GM18511 (cell line): Measurements from ENCODE around the gene TYW1B.
A peak's percentile ranks its signal among the peaks of the same experiment; 100 is the strongest.
"Not testable (repeated sequence)": the region's sequence is repeated elsewhere in the genome, so short reads cannot be mapped to it uniquely, and the experiment has no call there.

ENCODE experiments used
- ATAC-seq: cut with Tn5 transposase; IDR thresholded peaks from one replicate; pipeline ENCODE4 v1.9.1; 2021; ENCODE audit warnings: mild to moderate bottlenecking, moderate library complexity; ENCODE audit not compliant: unreplicated experiment

The TYW1B gene

GRCh38 chr7:72827839-72828591 is at the start of gene TYW1B:
TSS of gene TYW1B (minus strand) at chr7:72828200. CDS start at chr7:72828075, 125 bp downstream.
- peak; percentile 92 for ATAC-seq

- not testable (repeated sequence) for ATAC-seq
Measured at GRCh38 chr7:72867591-72867990, 39.6 kb upstream of the TYW1B start.

GRCh38 chr7:72858846-72859400 is 30.9 kb upstream of the TYW1B start:
- ATAC-seq = not testable (repeated sequence)

GRCh38 chr7:72857925-72858324 is 29.9 kb upstream of the TYW1B start:
- not testable (repeated sequence) for ATAC-seq

GRCh38 chr7:72855261-72855660 is 27.3 kb upstream of the TYW1B start:
- not testable (repeated sequence) for ATAC-seq

DNA sequence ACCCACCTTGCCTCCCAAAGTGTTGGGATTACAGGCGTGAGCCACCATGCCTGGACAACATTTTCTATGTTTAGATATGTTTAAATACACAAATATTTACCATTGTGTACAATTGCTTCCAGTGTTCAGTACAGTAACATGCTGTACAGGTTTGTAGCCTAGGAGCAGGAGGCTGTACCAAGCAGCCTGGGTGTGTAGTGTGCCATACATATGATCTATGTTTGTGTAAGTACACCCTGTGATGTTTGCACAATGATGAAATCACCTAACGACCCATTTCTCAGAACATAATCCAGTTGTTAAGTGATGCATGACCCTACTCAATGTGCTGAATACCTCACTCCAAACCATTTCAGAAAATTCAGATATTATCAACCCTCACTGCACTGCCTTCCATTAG is 24.9 kb upstream of the TYW1B start:
- ATAC-seq = not testable (repeated sequence)

- ATAC-seq = not testable (repeated sequence)
Measured at GRCh38 chr7:72850746-72851145, 22.7 kb upstream of the TYW1B start.

DNA sequence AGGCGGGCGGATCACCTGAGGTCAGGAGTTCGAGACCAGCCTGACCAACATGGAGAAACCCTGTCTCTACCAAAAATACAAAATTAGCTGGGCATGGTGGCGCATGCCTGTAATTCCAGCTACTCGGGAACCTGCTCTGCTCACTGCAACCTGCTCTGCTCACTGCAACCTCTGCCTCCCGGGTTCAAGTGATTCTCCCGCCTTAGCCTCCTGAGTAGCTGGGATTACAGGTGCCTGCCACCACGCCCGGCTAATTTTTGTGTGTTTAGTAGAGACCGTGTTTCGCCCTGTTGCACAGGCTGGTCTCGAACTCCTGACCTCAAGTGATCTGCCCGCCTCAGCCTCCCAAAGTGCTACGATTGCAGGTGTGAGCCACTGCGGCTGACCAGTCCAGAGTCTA is 16.1 kb upstream of the TYW1B start:
- not testable (repeated sequence) for ATAC-seq

- not testable (repeated sequence) for ATAC-seq
Measured at GRCh38 chr7:72843166-72843565, 15.2 kb upstream of the TYW1B start.

GRCh38 chr7:72840966-72841511 is 13.0 kb upstream of the TYW1B start:
- ATAC-seq = not testable (repeated sequence)

DNA sequence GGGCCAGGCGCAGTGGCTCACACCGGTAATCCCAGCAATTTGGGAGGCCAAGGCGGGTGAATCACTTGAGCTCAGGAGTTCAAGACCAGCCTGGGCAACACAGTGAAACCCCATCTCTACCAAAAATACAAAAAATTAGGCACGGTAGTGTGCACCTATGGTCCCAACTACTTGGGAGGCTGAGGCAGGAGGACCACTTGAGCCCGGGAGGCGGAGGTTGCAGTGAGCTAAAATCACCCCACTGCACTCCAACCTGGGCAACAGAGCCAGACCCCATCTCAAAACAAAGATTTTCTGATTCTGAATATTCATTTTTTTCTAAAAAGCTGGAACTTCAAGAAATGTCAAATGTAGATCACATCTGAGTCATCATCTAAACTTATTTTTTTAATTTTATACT is 10.3 kb upstream of the TYW1B start:
- not testable (repeated sequence) for ATAC-seq

GRCh38 chr7:72837291-72837690 is 9.3 kb upstream of the TYW1B start:
- ATAC-seq = not testable (repeated sequence)

GRCh38 chr7:72830567-72830966 is 2.6 kb upstream of the TYW1B start:
- not testable (repeated sequence) for ATAC-seq

DNA sequence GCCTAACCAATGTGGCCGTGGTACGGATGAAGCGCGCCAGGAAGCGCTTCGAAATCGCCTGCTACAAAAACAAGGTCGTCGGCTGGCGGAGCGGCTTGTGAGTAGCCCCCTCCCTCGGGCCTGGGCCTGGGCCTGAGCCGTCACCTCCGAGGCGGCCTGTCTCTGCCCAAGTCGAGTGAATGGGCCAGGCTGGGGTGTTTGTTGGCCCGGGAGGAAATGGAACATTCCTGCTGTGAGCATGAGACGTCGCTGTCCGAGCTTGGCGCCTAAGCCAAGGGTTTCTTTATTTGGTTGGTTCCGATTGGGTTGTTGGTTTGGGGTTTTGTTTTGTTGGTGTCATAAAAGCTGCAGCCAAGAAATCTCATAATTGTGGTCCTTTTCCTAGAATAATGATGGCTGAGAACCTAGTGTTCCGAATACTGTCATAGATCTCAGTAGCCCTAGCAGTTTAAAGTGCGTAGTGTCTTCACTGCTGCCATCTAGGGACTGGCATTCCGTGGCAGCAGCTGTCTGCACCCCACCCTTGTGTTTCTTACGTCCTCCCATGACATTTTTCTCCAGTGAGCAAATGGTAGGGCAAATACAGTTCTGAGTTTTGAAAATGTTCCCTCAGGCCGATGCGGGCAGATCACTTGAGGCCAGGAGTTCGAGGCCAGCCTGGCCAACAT is 1.8 kb upstream of the TYW1B start:
- ATAC-seq = peak; percentile 37

GRCh38 chr7:72829291-72829686 is 1.3 kb upstream of the TYW1B start:
- ATAC-seq = peak; percentile 52

DNA sequence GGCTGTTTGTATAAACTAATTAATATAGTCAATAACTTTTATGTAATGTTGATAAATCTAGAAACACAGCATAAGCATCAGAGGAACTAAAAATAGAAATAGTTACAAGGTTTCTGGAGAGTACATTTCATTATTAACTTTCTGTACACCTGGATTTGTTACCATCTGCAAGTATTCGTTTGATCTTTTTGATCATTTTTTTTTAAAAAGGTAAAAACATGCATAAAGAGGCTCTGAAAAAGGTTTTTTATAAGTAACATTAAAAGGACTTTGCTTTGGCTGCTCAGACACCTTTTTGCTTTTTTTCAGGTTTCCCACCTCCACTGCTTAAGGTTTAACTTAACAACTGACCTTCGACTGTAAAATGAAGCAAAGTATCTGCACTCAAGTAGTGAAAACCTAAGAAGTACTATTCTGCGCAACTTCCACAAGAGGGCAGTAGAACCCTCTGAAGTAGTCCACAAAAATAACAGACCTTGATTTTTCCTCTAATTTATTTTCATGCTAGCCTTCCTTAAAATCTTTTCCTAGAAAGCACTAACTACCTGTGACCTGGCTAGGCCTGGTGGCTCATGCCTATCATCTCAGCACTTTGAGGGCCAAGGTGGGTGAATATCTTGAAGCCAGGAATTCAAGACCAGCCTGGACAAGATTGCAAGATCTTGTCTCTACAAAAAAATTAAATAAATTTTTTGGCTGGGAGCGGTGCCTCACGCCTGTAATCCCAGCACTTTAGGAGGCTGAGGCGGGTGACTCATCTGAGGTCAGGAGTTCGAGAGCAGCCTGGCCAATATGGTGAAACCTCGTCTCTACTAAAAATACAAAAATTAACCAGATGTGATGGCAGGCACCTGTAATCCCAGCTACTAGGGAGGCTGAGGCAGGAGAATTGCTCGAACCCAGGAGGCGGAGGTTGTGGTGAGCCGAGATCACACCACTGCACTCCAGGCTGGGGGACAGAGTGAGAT is 4.0 kb downstream of the TYW1B start:
- not testable (repeated sequence) for ATAC-seq

GRCh38 chr7:72822497-72822896 is 5.5 kb downstream of the TYW1B start:
- not testable (repeated sequence) for ATAC-seq

DNA sequence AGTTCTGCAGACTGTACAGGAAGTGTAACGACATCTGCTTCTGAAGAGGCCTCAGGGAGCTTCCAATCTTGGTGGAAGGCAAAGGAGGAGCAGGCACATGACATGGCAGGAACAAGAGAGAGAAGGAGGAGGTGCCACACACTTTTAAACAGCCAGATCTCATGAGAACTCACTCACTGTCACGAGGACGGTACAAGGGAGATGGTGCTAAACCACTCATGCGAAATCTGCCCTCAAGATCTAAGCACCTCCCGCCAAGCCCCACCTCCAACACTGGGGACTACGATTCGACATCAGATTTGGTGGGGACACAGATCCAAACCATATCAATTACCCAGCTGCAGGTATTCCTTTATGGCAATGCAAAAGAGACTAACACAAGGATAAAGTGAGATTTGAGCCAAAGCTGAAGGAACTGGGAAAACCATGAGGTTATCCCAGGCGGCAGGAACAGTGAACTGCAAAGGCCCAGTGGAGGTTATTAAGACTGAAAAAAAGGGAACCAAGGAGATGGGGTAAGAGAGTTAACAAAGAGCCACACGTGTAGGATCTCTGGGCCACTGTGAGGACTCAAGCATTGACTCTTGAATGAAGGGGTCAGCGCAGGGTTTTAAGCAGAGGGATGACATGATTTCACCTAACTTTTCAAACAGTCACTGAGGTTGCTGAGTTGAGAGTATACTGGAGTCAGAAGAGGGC is 9.2 kb downstream of the TYW1B start:
- not testable (repeated sequence) for ATAC-seq

GRCh38 chr7:72817661-72818060 is 10.3 kb downstream of the TYW1B start:
- ATAC-seq = not testable (repeated sequence)
